ENCODE results near the gene SDCCAG8. TPM values are rescaled to one million over a fixed set of nuclear protein-coding genes. Genes with fewer than 3 reads are reported as not detected.

SDCCAG8 gene
- total RNA-seq, 4 donors from 2014 or later, result 21.6 to 62.7 (median 39.8) TPM

GRCh38 chr1:243529512-243529911 is 273.7 kb downstream of the SDCCAG8 start:
- Histone ChIP-seq H3K9me3 (no peaks in the 10 kb centered on the region), H3K27me3 (no peaks in the 10 kb centered on the region), H3K27ac (no peak overlapping the region), H3K36me3 (no peaks in the 10 kb centered on the region), H3K4me3 (no peak overlapping the region), H3K4me1 (peaks cover 5% of the 10 kb centered on the region)
- WGBS, result 95% methylated on average over 4 of the region's 4 CpGs
- TF ChIP-seq POLR2AphosphoS5 (IDR thresholded peaks at IDR 0.05) (no peak), POLR2A (IDR thresholded peaks at IDR 0.05) (no peak), EP300 (IDR thresholded peaks at IDR 0.05) (no peak), CTCF (IDR thresholded peaks at IDR 0.05) (no peak)
- no peak for DNase-seq (ENCODE audit: low spot score in 2 of 2)

GRCh38 chr1:243535014-243535413 is 279.2 kb downstream of the SDCCAG8 start:
- Histone ChIP-seq H3K36me3 (no peaks in the 10 kb centered on the region), H3K27ac (no peak overlapping the region), H3K4me1 (no peaks in the 10 kb centered on the region), H3K4me3 (no peak overlapping the region), H3K27me3 (no peaks in the 10 kb centered on the region), H3K9me3 (no peaks in the 10 kb centered on the region)
- no peak for TF ChIP-seq POLR2AphosphoS5 (IDR thresholded peaks at IDR 0.05)
- no peak for TF ChIP-seq POLR2A (IDR thresholded peaks at IDR 0.05)
- TF ChIP-seq EP300 (IDR thresholded peaks at IDR 0.05), result no peak
- no peak for TF ChIP-seq CTCF (IDR thresholded peaks at IDR 0.05)
- no peak for DNase-seq (ENCODE audit: low spot score in 2 of 2)
- WGBS, result 93% methylated on average over 1 of the region's 1 CpG

- peaks cover 9% of the 10 kb centered on the region for H3K36me3 ChIP-seq
- TF ChIP-seq POLR2AphosphoS5 (IDR thresholded peaks at IDR 0.05), result no peak
- DNase-seq (ENCODE audit: low spot score in 2 of 2), result no peak
- H3K27ac ChIP-seq, result no peak overlapping the region
- no peak overlapping the region for H3K4me3 ChIP-seq
- H3K9me3 ChIP-seq, result no peaks in the 10 kb centered on the region
- no peaks in the 10 kb centered on the region for H3K27me3 ChIP-seq
- H3K4me1 ChIP-seq, result no peaks in the 10 kb centered on the region
Measured at GRCh38 chr1:243539636-243540035, 283.8 kb downstream of the SDCCAG8 start.

- Histone ChIP-seq H3K27me3 (no peaks in the 10 kb centered on the region), H3K4me1 (no peaks in the 10 kb centered on the region), H3K4me3 (no peak overlapping the region), H3K36me3 (peaks cover 11% of the 10 kb centered on the region), H3K9me3 (no peaks in the 10 kb centered on the region), H3K27ac (no peak overlapping the region)
- no peak for DNase-seq (ENCODE audit: low spot score in 2 of 2)
- 72% methylated on average over 7 of the region's 7 CpGs for WGBS
- TF ChIP-seq POLR2AphosphoS5 (IDR thresholded peaks at IDR 0.05) (no peak), CTCF (IDR thresholded peaks at IDR 0.05) (no peak), POLR2A (IDR thresholded peaks at IDR 0.05) (no peak), EP300 (IDR thresholded peaks at IDR 0.05) (no peak)
Measured at GRCh38 chr1:243542739-243543415, 287.0 kb downstream of the SDCCAG8 start.

GRCh38 chr1:243543501-243543900 is 287.7 kb downstream of the SDCCAG8 start:
- no peak for DNase-seq (ENCODE audit: low spot score in 2 of 2)
- H3K9me3 ChIP-seq, result no peaks in the 10 kb centered on the region
- H3K4me3 ChIP-seq, result no peak overlapping the region
- no peaks in the 10 kb centered on the region for H3K27me3 ChIP-seq
- 87% methylated on average over 2 of the region's 2 CpGs for WGBS
- H3K36me3 ChIP-seq, result peaks cover 11% of the 10 kb centered on the region
- H3K4me1 ChIP-seq, result no peaks in the 10 kb centered on the region
- TF ChIP-seq CTCF (IDR thresholded peaks at IDR 0.05), result no peak
- TF ChIP-seq POLR2A (IDR thresholded peaks at IDR 0.05), result no peak
- no peak for TF ChIP-seq POLR2AphosphoS5 (IDR thresholded peaks at IDR 0.05)
- no peak for TF ChIP-seq EP300 (IDR thresholded peaks at IDR 0.05)
- H3K27ac ChIP-seq, result no peak overlapping the region

- 0% methylated on average over 1 of the region's 1 CpG for WGBS
- H3K4me1 ChIP-seq, result no peaks in the 10 kb centered on the region
- no peak for DNase-seq (ENCODE audit: low spot score in 2 of 2)
- no peaks in the 10 kb centered on the region for H3K9me3 ChIP-seq
- peaks cover 11% of the 10 kb centered on the region for H3K36me3 ChIP-seq
- H3K27me3 ChIP-seq, result no peaks in the 10 kb centered on the region
- TF ChIP-seq EP300 (IDR thresholded peaks at IDR 0.05), result no peak
- no peak for TF ChIP-seq CTCF (IDR thresholded peaks at IDR 0.05)
- no peak for TF ChIP-seq POLR2AphosphoS5 (IDR thresholded peaks at IDR 0.05)
- no peak overlapping the region for H3K4me3 ChIP-seq
- H3K27ac ChIP-seq, result no peak overlapping the region
Measured at GRCh38 chr1:243546457-243546856, 290.6 kb downstream of the SDCCAG8 start.

All from suprapubic skin (tissue), 4 donors.